ENCODE measurements around the gene HS3ST2.

GRCh38 chr16:22787466-22788192, 26.3 kb upstream of the HS3ST2 start:
- TF ChIP-seq CTCF (IDR thresholded peaks at IDR 0.05) (no peak), ZFX (IDR thresholded peaks at IDR 0.05; ENCODE audit: borderline replicate concordance) (no peak)
